ENCODE results near the gene HSPA1B.

- TF ChIP-seq EZH2 (IDR thresholded peaks at IDR 0.05; ENCODE audit: borderline replicate concordance, low read depth, low read length, poor library complexity, severe bottlenecking) (no peak), CTCF (conservative IDR thresholded peaks at IDR 0.05; ENCODE audit: low read depth, low read length) (no peak)
These were observed 49.6 kb downstream of the HSPA1B start for GRCh38 chr6:31877125-31877650.

All from A673 (cell line).